Measurements from ENCODE around the gene PRKCB.
A peak's percentile ranks its signal among the peaks of the same experiment; 100 is the strongest.

PRKCB gene

DNA sequence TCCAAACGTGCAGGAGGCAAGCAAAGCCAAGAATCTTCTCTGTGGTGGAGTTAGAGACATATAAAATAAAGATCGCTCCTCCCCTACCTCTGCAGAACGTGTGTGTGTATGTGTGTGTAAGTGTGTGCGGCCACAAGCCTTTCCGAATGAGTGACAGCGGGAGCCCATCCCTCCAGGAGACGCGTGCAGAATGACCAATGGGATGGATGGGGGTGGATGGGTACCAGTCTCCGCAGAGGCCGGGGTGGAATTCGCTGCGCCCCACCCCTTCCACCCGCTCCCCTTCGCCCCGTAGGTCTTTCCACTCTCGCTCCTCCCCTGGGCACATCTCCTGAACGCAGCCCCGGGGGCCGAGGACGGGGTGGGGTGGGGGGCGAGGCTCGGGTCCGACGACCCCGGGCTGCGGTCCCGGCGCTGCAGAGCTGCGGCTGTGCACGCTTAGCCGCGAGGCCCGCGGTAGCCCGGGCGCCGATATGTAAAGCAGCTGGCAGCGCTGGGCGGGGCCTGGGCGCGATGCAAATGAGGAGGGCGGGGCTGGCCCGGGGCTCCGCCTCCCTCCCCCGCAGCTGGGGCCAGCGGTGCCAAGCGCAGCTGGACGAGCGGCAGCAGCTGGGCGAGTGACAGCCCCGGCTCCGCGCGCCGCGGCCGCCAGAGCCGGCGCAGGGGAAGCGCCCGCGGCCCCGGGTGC is at the start of gene PRKCB:
PRKCB (plus strand) TSS at position 594 of the 688 bp plus-strand sequence.
- peak in 1 of 2 experiments; percentile 1 for DNase-seq (ENCODE audit: low read depth in 2 of 2)

DNA sequence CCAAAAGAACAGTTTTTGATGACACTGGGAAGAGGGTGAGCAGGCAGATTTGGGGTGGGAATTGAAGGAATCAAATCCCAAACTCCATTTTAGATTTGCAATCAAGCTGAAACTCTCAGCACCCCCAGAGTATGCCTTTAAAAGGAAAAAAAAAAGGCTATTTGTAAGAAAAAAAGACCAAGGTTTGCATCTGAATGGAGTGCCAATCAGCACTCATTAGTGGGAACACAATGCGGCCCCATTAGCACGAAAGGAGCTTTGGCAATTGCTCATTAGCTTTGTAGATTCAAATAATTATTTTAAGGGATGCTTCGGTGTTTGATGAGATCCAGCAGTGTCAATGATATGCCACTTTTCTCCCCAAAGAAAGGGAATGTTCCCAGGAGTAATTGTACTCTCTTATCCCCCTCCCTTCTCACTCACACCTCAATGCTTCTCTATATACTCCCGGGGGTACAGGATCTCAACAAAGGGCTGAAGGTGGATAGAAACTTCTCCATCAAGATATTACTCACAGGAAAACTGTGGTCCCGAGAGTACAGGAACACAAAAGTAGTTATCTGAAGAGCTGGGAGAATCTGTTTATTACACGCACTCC is 48.7 kb upstream of the PRKCB start:
- no peak for DNase-seq (ENCODE audit: low read depth in 2 of 2)

DNA sequence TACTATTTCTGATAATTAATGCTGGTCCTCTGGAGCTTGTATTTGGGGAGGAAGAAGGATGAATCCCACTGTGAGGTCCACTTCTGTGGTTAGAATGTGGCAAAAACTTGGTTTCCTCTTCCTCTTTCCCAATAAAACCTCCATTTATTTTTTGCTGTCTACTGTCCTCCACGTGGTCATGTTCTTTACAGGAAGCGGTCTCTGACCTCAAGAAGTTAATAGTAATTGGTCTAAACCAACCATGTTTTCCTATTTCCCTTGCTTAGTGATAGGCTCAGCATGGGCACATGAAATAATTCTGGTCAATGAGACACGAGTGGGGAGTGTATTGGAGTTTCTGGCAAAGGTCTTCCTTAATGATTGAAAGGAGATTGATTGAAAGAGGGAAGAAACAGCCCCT is 47.1 kb upstream of the PRKCB start:
- no peak for DNase-seq (ENCODE audit: low read depth in 2 of 2)

DNA sequence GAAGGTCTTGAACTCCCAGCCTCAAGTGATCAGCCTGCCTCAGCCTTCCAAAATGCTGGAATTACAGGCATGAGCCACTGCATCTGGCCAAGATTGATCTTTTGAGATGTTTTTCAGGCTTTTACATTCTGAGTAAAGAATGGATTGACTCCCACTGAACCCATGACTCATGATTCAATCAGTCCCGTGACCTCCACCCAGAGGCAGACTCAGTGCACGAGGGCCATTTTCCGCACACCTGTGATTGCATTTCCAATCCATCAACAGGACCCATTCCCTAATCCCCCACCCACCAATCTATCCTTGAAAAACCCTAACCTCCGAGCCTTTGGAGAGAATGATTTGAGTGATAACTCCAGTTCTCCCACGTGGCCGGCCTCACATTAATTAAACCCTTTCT is 40.4 kb upstream of the PRKCB start:
- DNase-seq (ENCODE audit: low read depth in 2 of 2), result no peak

DNA sequence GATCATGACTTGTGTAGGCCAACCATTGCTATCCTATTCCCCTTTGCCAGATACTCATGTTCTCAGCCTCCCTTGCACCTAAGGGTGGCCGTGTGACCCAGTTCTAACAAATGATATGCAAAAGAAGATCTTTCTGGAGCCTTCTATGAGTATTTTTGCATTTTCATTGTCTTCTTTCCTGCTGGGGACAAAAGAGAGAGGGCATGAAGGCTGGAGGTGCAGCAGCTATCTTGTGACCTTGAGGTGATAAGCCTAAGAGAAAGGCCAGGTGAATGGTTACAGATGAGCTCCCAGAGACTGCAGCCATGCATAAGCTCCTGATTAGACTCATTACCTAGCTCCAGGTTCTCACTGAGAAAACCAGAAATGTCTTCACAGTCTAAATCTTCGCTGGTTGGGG is 38.8 kb upstream of the PRKCB start:
- no peak for DNase-seq (ENCODE audit: low read depth in 2 of 2)

DNA sequence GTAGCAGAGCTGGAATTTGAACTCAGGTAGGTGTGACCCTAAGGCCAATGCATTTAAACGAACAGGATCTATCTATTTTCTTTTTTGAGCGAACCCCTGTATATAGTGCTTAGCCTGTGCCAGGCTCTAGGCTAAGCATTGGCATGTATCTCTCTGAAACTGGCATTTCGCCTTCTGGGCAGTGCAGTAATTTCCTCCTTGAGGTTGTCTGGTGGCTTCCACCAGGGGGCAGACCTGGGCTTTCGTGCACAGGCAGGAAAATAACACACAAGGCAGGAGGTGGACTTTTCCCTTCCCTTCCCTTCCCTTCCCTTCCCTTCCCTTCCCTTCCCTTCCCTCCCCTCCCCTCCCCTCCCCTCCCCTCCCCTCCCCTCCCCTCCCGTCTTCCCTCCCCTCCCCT is 34.4 kb upstream of the PRKCB start:
- DNase-seq (ENCODE audit: low read depth in 2 of 2), result peak; percentile 5 to 19

DNA sequence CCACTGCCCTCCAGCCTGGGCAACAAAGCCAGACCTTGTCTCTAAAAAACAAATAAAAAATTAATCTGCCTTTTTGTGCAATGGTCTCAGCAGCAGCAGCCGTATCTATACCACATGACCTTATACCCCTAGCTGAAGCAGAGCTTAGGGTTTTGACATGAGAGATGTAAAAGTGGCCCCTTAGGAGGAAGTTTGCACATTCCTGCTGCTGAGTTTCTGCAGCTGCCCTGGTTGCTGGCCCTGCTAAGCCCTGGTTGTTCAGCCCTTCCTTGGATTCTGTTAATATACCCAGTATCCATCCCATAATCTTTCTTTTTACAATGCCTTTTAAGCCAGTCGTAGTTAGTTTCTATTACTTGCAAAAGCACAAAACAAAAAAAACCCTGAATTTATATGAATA is 33.0 kb upstream of the PRKCB start:
- DNase-seq (ENCODE audit: low read depth in 2 of 2), result no peak

DNA sequence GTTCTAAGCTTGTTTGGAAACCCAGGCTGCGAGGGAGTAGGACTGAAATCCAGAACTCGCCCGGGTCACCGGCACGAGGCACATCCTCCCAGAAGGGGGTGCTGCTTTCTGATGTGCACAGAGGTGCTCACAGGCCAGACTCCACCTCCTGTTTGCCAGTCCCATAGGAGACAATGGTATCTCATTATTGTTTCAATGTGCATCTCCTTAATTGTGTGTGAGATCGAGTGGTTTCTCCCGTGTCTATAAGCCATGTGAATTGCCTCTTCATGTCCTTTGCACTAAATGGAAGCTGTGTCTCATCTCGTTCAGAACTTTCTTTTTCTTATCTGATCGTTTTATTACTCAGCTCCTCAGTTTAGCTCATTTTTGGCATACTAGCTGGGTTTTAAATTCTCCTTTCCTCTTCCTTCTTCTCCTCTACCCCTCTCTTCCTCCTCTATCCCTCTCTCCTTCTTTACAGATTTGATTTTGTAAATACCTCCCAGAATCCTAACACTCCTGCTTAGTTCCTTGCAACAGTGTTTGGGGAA is 32.1 kb upstream of the PRKCB start:
- DNase-seq (ENCODE audit: low read depth in 2 of 2), result no peak

DNA sequence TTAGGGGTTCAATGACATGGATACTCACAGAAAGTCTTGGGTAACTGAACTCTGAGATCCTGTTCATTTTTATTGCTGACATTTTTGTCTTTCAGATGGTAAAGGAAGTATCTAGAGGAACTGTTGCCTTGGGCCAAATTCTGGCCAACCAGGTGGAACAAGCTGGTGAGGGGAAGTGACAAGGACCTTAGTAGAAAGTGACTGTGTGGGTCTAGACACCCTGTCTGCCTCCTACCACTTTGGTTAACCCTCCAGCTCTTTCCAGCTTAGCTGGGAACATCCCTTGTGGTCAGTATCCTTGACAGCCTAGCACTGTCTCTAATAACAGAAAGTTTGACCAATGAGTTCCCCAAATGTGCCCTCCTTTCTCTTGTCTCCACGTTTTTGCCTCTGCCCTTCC is 28.8 kb upstream of the PRKCB start:
- no peak for DNase-seq (ENCODE audit: low read depth in 2 of 2)

DNA sequence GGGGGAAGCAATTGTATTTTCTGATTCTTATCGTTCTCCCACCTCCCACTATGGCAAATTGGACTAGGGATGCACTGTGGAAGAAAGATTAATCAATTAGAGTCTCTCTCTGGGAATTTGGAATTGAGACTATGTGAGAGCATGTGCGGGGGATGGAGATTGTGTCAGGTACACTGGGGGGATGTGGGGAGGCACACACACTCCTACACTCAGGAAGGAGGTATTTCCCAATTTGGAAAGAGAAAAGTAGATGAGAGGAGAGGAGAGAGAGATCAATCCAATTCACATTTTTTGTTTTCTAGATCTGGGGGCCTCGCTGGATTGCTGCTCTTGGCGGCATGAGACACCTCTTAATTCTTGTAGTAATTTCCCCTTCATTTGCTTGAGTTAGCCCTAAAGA is 14.3 kb upstream of the PRKCB start:
- DNase-seq (ENCODE audit: low read depth in 2 of 2), result no peak

DNA sequence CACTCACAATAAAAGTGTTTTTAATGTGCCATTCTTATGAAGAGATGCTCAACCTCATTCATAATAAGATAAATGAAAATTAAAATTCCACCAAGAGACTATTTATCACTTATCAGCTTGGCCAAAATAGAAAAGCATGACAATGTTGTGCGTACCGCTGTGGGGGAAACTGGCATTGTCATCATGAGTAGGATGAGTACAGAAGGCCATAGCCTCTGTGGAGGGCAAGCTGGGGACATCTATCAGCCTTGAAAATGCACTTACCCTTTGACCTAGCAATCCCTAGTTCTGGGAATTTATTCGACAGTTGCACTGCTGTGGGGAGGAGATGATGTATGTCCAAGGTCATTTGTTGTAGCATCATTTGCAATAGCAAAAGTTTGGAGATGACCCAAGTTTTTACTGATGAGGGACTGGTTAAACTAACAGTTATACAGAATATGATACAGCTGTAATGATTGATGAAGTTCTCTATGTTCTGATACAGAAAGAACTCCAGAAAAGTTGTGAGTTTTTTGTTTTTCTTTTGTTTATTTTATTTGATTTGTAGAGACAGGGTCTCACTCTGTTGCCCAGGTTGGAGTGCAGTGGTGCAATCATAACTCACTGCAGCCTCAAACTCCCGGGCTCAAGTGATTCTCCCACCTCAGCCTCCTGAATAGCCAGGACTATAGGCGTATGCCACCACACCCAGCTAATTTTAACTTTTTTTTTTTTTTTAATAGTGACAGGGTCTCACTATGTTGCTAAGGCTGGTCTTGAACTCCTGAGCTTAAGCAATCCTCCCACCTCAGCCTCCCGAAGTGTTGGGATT is 13.7 kb upstream of the PRKCB start:
- no peak for DNase-seq (ENCODE audit: low read depth in 2 of 2)

DNA sequence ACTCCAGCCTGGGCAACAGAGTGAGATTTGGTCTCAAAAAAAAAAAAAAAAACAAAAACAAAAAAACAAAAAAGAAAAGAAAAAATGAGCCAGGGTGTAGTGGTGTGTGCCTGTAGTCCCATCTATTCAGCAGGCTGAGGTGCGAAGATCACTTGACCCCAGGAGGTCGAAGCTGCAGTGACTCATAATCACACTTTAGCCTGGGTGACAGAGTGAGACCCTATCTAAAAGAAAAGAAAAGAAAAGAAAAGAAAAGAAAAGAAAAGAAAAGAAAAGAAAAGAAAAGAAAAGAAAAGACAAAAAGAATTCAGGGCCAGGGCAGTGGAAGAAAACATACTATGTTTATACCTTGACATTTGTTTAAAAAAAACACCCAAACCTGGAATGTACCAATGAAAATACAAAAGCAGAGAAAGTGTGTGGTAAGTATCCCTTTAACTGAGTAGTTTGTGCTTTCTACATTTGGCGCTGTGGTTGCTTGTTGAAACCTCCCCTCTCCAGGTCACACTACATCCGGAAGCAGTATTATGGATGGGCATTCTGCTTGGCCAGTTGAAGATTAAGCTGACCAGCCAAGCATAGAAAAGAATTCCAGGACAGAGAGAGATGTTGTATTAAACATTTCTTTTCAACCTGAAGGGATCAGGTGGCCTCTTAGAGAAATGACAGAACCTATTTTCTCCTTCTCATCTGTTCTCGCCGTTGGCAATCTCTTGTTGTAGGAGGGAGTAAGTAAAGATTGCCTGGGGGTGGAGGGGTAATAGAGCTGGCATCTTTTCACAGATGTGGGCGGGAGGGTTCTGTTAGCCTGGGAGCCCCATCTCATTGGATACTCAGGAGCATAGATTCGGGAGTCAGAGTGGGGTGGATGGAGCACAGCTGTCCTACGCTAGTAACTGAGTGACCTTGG is 12.1 kb upstream of the PRKCB start:
- no peak for DNase-seq (ENCODE audit: low read depth in 2 of 2)

DNA sequence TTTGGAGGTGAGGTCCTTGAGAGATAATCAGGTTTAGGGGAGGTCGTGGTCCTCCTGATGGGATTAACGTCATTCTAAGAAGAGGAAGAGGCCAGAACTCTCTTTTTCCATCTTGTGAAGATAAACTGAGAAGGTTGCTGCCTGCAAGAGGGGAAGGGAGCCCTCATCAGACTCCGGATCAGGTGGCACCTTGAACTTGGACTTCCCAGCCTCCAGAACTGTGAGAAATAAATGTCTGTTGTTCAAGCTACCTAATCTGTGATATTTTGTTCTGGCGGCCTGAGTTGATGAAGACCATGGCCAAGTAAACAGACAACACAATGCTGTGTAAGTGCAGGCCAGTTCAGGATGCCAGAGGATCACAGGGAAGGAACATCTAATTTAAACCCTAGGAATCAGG is 10.9 kb upstream of the PRKCB start:
- DNase-seq (ENCODE audit: low read depth in 2 of 2), result no peak

DNA sequence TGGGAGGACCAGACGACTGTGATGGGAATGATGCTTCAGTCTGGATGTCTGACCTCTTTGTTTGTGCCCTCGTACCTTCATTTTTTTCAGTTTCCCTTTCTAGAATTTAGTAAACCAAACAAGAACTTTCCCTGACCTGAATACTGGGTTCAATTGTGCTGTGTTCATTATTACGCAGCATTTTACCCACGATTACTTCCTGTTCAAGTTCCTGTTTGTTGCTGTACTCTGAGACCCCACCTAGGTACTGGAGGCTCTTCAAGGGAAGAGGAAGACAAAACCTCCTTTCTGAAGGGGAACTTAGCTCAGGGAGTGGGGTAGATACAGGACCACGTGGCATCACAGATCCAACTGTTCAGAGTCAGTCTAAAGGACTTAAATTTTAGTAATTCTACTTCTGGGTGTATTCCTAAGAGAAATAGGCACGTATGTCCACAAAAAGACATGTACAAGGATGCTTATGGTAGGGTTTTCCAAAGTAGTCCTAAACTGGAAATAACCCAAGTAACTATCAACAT is 9.2 kb upstream of the PRKCB start:
- no peak for DNase-seq (ENCODE audit: low read depth in 2 of 2)

DNA sequence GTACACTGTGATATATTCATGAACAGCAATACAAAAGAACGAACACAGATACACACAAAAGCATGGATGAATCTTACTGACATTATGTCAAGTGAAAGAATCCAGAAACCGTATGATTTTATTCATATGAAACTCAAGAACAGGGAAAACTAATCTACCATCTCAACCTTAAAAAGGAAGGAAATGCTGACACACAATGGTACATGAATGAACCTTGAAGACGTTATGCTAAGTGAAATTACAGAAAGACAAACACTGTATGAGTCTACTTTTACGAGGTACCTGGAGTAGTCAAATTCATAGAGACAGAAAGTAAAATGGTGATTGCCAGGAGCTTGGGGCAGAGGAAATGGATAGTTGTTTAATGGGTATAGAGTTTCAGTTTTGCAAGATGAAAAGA is 8.7 kb upstream of the PRKCB start:
- no peak for DNase-seq (ENCODE audit: low read depth in 2 of 2)

DNA sequence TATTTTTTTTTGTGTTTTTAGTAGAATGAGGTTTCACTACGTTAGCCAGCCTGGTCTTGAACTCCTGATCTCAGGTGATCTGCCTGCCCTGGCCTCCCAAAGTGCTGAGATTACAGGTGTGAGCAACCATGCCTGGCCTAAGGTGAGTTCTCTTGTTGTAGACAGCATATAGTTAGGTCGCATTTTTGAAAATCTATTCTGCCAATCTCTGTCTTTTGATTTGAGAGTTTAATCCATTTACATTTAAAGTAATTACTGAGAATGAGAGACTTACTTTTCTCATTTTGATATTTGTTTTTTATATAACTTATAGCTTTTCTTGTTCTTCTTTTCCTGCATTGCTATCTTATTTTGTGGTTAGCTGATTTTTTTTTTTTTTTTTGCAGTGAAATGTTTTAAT is 6.3 kb upstream of the PRKCB start:
- no peak for DNase-seq (ENCODE audit: low read depth in 2 of 2)

DNA sequence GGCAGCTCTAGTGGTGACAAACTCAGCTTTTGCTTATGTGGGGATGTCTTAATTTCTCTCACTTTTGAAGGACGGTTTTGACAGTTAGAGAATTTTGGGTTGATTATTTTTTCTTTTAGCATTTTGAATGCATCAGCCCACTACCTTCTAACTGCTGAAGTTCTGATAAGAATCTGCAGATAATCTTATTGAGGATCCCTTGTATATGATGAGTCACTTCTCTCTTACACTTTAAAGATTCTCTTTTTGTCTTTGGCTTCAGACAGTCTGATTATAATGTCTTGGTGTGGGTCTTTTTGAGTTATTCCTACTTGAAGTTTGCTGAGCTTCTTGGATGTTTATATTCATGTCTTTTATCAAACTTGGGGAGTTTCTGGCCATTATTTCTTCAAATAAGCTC is 5.5 kb upstream of the PRKCB start:
- no peak for DNase-seq (ENCODE audit: low read depth in 2 of 2)

DNA sequence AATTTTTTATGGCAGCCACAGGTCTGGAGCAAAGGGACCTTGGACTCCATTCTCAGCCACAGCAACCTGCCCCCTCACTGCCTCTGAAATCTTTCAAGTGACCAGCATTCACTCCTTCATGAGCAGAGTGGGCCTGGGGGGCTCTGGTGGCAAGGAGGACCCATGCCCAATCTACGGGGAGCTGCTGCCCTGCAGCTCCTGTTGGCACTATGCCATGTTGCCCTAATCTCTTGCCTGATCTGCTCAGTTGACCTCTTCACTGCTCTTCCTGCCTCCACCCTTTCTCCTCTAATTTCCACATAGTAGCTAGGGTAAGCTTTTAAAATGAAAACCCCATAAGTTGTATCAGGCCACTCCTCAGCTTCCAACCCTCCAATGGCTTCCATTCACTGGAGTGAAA is 2.9 kb upstream of the PRKCB start:
- no peak for DNase-seq (ENCODE audit: low read depth in 2 of 2)

DNA sequence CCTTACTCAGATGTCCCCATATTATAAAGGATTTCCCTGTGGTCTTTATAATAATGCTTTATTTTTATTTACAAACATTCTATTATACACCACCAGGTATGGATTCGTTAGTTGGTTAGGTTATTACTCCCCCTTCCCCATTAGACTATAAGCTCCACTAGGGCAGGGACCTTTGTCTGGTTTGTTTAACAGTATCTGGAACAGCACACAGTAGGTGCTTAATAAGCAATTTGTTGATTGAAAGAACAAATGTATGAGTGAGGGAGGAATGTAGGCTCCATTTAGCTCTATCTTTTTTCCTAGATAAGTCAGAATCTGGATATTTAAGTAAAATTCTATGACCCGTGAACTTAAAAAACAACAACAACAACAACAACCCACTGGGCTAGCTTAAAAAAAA is 2.3 kb upstream of the PRKCB start:
- DNase-seq (ENCODE audit: low read depth in 2 of 2), result no peak

DNA sequence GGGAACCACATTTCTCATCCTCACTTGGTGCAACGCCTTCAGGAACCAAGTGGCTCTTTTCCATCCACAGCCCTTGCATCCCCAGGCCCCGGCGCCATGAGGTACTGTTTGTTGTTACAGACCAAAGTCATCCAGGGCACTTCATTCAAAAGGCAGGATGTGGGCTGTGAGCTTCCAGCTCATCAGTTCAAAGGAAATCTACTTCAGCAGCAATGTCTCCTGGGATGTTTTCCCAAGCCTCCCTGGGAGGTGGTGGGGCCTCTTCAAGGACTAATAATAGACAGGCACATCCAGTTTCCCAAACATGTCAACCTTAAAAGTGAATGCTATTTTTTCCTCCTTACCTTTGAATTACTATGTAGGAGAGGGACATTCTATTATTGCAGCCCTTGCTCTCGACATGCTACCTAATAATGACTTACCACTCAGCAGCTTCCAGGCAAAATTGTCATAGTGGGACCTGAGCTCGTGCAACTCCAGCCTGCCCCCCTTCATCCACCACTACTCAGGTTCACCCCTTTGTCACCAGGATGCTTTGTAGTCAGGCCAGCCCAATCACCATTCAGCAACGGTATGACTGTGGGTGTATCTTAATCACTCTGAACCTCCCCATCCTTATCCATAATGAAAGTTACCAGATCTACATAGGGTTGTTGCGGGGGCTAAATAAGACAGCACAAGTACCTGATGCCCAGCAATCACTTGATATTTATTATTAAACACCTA is 1.7 kb upstream of the PRKCB start:
- no peak for DNase-seq (ENCODE audit: low read depth in 2 of 2)

DNA sequence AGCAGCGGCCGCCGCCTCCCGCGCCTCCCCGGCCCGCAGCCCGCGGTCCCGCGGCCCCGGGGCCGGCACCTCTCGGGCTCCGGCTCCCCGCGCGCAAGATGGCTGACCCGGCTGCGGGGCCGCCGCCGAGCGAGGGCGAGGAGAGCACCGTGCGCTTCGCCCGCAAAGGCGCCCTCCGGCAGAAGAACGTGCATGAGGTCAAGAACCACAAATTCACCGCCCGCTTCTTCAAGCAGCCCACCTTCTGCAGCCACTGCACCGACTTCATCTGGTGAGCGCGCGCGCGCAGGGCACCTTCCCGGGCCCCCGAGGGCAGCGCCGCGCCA is 258 bp downstream of the PRKCB start:
- DNase-seq (ENCODE audit: low read depth in 2 of 2), result no peak
